DMS153 (cell line): ENCODE measurements around the gene POU5F1.
"Not testable (repeated sequence)": the region's sequence is repeated elsewhere in the genome, so short reads cannot be mapped to it uniquely, and the experiment has no call there.

Experiments used
- DNase-seq: peaks from one replicate; lab custom pipeline; 2025; lab: John Stamatoyannopoulos, UW

POU5F1 gene

GRCh38 chr6:31190488-31190887, 20.0 kb upstream of the POU5F1 start:
- DNase-seq = no peak

DNA sequence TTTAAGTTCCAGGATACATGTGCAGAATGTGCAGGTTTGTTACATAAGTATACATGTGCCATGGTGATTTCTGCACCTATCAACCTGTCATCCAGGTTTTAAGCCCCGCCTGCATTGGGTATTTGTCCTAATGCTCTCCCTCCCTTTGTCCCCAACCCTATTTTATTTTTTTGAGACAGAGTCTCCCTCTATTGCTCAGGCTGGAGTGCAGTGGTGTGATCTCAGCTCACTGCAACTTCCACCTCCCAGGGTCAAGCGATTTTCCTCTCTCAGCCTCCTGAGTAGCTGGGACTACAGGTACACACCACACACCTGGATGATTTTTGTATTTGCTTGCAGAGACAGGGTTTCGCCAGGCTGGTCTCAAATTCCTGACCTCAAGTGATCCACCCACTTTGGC, 18.7 kb upstream of the POU5F1 start:
- DNase-seq = not testable (repeated sequence)

- no peak for DNase-seq
Observed at GRCh38 chr6:31187780-31188194, 17.3 kb upstream of the POU5F1 start.

DNA sequence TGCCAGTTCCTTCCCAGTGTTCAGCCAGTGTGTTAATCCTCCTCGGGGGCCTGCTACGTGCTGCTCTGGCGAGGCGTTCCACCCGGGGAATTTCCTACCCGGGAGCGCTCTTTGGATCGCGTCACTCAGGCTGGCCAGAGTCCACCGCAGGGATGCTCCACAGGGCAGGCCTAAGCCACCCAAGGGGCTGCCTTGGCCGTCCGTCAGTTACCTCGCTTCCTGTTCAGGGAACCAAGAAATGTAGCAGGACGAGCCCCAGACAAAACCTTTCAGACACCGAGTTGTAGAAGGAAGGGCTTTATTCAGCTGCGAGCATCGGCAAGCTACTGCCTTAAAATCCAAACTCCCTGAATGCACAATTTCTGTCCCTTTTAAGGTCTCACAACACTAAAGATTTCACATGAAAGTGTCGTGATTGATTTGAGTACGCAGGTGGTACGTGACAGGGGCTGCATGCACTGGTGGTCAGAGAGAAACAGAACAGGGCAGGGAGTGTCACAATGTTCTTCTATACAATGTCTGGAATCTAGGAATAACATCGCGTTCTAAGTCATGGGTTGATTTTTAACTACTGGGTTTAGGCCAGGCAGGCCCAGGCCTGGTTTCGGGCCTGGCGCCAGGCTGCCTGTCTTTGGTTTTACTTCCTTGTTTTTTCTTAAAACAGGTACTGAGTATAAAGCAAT, 15.7 kb upstream of the POU5F1 start:
- DNase-seq = no peak

DNA sequence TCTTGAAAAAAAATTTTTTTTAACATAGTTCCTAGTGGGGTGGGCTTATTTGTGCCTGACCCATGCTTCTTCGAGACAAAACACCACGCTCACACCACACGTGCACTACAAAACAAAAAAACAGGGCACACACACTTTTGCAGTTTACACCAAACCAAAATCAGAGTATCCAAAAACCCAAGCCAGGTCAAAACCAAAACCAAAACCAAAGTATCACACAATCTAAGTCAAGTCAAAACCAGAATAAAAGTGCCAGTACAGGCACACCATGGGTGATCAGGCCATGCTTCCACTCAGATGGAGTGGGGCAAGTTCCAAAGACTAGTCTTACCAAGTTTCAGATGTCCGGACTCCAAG, 15.2 kb upstream of the POU5F1 start:
- DNase-seq = not testable (repeated sequence)

GRCh38 chr6:31183859-31184258, 13.4 kb upstream of the POU5F1 start:
- not testable (repeated sequence) for DNase-seq

DNA sequence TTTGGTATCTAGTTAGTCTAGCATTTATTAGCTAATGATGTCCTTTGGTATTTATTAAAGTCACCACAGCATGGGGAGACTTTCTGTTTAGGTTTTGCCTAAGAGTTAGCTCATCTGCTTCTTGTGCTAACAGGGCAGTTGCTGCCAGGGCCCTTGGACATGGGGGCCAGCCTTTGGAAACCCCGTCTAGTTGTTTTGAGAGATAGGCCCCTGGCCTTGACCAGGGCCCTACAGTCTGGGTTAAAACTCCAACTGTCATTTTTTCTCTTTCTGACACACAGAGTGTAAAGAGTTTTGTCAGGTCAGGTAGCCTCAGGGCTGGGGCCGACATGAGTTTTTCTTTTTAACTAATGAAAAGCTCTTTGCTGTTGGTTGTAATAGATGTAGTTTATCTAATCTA, 12.8 kb upstream of the POU5F1 start:
- not testable (repeated sequence) for DNase-seq

GRCh38 chr6:31180500-31180899, 10.0 kb upstream of the POU5F1 start:
- DNase-seq = no peak

GRCh38 chr6:31179896-31180295, 9.4 kb upstream of the POU5F1 start:
- no peak for DNase-seq

- no peak for DNase-seq
Observed at GRCh38 chr6:31179042-31179386, 8.5 kb upstream of the POU5F1 start.

DNA sequence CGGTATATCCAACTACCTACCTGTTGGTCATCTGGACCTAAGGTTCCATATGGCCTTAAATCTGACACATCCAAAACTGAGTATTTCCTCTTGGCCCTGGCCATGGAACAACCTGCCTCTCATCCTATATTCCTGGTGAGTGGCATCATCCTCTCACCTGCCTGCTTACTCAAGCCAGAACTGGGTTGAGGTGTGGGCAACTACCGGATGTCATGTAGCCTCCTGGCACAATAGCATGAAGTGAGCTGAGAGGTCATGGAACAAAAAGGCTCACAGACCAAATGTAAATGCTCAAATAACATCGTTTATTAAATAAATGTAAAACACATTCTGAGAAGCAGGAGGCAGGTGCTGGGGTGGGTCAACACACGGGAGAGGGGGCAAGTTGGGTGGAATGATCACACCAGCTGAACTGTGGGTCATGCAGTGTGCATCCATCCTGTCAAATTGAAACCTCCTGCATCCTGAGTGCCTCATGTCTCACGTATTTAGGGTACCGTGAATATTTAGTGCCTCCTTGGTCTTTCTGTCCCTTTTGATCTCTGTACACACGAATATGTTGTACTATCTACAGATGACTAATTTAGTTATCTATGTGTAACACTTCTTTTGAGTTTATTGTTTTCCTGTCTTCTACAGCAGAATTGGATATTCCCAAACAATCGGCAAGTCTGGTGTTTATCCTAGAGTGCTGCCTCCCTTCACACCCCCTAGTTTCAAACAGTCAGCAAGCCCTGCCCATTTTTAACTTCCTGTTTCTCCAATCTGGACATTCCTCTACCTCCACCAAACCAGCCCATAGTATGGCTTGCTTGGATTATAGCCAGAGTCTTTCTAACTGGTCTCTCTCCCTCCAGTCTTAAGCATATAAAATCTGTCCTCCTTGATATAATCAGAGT, 7.9 kb upstream of the POU5F1 start:
- DNase-seq = peak; percentile 49

DNA sequence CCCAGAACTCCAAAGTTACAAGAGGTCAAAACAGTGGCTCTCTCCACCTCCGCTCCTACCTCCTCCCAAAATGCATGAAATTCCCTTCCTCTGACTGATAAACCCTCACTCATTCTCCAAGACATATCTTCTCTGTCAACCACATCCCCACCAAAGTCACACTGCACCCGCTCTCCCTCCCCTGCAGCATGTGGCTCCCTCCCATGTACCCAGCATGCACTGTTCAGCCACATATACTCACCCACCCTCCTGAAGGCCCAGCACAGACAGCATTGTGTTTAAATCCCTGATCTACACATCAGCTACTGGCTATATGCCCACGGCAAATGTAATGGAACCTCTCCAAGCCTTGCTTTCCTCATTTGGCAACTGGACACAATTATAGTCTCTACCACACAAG, 5.5 kb upstream of the POU5F1 start:
- no peak for DNase-seq

- no peak for DNase-seq
Observed at GRCh38 chr6:31174378-31174777, 3.9 kb upstream of the POU5F1 start.

DNA sequence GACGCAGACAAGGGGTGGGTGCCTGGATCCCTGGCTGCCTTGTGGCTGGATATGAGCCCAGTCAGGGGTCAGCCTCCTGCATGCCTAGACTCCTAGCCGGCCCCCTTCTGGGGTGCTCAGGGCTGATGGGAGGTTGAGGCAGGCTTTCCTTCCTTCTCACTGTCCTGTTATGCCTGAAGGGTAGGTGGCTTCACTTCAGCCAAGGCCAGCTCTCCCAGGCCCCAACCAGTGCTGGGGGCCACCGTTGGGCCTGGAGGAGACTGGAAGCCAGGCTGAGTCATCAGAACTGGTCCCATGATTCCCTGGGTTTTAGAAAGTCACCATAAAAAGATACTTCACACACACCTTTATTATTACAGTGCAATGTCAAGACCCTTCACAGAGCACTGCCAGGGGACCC, 2.9 kb upstream of the POU5F1 start:
- DNase-seq = no peak

DNA sequence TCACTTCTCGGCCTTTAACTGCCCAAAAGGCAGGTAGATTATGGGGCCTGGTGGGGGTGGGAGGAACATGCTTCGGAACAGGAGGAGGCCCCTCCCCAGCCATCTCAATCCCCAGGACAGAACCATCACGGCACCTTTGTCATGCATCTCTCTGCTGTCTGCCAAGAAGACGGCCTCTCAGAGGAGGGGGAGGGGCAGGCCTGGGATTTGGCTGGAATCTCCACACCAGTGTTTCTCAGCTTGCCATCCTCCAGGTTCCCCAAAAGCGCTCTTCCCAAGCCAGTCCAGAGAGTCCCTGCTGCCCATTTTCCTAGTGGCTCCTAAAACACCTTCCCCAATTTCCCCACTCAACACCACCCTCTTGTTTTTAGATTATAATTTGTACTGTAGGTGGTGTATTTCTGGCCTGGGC, 2.5 kb upstream of the POU5F1 start:
- no peak for DNase-seq

- DNase-seq = no peak
Observed at GRCh38 chr6:31171931-31172905, 1.7 kb upstream of the POU5F1 start.

- no peak for DNase-seq
Observed at GRCh38 chr6:31170987-31171671, 647 bp upstream of the POU5F1 start.

- DNase-seq = not testable (repeated sequence)
Observed at GRCh38 chr6:31169858-31170599, 453 bp downstream of the POU5F1 start.

- no peak for DNase-seq
Observed at GRCh38 chr6:31169123-31169857, 1.2 kb downstream of the POU5F1 start.

DNA sequence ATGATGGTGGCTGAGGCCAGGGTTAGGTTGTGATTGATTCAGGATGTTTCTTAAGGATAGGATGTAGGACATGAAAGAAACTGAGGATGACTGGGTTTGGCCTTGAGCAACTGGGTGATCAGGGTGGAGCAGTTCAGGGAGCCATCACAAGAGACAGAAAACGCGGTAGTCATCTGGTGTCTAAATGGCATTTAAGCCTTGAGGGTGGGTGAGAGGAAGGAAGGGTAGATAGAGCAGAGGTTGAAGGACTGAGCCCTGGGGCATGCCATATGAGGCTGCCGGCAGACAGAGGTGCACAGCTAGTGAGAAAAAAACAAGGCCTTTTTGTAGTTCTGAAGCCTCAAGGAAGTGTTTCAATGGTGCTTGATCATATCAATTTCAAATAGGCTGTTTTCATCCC, 1.9 kb downstream of the POU5F1 start:
- DNase-seq = no peak
